ENCODE results near the gene MAOB.

The MAOB gene

DNA sequence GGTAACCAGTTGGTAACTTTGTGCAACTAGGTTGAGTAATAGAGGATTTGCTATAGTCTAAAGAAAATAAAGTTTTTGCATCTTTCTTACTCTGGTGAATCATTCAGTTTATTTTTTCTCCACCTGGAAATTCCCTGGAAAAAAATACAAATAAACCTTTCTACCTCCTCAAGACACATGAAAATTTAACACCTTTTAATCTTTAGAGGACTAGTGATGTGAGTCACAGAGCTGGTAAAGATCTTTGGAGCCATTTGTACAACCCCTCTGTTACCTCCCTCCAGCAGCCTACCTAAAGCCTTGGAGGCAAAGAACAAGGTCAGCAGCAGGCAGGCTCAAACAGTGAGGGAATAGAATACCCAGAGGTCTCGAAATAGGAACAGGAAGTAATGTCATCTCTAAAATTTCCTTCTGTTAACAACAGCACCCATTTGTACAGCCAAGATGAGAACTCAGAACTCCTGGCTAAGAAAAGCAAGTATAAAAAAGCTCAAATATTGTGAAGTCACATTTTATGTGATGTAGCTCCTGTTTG lies 10.2 kb upstream of the MAOB start:
- H3K27ac ChIP-seq = no peak overlapping the region
- no peak for TF ChIP-seq ZFX (IDR thresholded peaks at IDR 0.05; ENCODE audit: borderline replicate concordance)
- TF ChIP-seq, protein P1, sequence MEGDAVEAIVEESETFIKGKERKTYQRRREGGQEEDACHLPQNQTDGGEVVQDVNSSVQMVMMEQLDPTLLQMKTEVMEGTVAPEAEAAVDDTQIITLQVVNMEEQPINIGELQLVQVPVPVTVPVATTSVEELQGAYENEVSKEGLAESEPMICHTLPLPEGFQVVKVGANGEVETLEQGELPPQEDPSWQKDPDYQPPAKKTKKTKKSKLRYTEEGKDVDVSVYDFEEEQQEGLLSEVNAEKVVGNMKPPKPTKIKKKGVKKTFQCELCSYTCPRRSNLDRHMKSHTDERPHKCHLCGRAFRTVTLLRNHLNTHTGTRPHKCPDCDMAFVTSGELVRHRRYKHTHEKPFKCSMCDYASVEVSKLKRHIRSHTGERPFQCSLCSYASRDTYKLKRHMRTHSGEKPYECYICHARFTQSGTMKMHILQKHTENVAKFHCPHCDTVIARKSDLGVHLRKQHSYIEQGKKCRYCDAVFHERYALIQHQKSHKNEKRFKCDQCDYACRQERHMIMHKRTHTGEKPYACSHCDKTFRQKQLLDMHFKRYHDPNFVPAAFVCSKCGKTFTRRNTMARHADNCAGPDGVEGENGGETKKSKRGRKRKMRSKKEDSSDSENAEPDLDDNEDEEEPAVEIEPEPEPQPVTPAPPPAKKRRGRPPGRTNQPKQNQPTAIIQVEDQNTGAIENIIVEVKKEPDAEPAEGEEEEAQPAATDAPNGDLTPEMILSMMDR (IDR thresholded peaks at IDR 0.05) = no peak

DNA sequence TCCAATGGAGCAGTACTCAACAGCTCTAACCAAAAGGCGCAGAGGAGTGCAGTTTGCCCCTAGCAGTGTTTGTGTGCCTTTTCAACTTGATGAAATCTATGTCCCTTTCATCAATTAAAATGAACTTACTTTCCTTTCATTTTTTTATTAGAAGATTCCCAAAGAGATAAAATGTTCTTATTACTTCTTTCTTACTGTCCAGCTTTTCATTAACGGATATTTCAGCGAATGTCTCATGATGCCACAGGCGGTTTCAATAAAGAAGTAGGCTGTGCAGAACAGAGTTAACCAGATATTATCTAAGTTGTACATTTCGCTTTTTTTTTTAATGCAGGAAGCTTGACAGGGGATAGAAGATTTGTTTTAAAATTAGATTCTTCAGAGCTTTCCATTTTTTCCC lies 3.4 kb upstream of the MAOB start:
- H3K27ac ChIP-seq = no peak overlapping the region
- TF ChIP-seq, protein P1 (IDR thresholded peaks at IDR 0.05) = no peak
- no peak for TF ChIP-seq ZFX (IDR thresholded peaks at IDR 0.05; ENCODE audit: borderline replicate concordance)

DNA sequence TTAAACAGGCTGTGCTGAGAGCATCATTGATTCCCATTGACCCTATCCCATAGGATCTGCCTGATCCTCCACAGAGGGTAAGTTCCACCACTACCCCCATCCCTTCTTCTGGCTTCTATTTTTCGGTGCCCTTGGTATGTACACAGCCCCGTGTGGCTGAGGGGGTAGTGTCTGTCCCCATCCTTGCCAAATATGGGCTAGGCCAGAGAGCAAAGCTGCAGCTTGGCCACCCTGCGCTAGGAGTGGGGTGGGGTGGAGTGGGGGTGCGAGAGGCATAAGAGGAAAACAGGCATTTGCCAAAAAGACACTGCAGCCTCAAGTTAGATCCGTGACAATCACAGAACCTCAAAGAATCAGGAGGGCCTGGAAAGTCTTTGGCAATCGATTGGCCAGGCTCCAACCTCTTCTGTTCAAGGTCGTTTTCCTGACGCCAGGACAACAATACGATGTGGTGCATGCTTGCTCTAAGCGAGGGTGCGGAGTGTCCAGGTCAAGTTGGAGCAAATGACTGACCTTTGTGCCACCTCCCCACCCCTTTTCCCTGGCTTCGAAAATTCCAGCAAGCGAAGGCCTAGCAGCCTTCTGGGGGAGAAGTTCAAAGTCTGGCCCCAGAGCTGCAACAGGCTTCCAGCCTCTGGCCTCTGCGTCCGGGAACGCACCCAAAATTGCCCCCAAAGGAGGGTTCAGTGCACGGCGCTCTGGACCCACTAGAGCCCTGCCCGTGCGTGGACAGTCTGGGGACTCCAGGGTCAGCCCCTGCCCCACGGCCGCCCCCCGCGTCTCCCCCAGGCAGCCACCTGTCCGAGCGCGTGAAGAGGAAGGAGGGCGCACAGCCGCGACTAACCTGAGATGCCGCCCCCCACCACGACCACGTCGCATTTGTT lies 598 bp downstream of the MAOB start:
- H3K27ac ChIP-seq = no peak overlapping the region
- TF ChIP-seq, protein P1 (IDR thresholded peaks at IDR 0.05) = no peak

DNA sequence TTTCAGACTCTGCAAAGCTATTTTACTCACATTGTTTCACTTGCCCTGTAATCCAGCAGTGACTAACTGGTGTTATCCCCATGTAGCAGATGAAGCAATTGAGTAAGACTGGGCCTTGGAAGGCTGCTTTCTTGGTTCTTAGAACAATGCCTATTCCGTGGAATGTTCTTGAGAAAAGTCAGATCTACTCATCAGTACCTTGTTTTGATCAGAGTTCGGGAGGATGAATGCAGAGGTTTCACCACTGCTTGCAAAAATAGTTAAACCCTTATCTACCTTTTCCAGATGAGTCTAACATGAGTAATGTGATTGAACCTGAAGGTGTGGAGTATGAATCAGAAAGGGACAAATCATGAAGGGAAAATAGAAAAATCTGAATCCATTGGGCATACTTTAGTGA lies 1.8 kb downstream of the MAOB start:
- TF ChIP-seq, protein P1 (IDR thresholded peaks at IDR 0.05) = no peak
- no peak for TF ChIP-seq ZFX (IDR thresholded peaks at IDR 0.05; ENCODE audit: borderline replicate concordance)
- no peak overlapping the region for H3K27ac ChIP-seq

DNA sequence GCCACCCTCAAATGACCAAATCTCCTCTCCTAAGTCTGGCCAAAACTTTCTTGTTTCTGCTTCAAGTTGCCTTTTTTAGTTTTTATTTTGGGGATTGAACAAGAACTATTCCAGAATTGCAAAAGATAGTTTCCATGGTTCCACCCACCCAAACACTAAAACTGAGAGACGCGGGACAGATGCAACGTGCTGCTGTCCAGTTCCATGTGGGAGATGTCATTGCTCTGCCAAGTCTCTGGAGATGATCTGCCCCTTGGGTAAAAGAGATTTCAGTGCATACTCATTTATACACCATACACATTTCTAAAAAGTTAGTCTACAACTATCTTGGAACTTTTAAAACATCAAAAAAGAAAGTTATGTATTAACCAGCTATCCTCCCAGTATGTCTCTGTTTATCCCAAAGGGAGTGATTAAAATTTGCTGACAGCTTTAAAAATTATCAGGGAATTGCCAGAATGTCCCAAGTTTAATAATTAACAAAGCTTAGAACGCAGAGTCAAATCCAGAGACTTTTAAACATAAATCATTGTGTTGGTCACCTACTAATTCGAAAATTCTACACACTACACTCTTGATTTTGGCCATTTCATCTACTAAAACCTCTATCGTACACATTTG lies 3.2 kb downstream of the MAOB start:
- TF ChIP-seq, protein P1 (IDR thresholded peaks at IDR 0.05) = no peak
- TF ChIP-seq ZFX (IDR thresholded peaks at IDR 0.05; ENCODE audit: borderline replicate concordance) = no peak
- H3K27ac ChIP-seq = no peak overlapping the region

DNA sequence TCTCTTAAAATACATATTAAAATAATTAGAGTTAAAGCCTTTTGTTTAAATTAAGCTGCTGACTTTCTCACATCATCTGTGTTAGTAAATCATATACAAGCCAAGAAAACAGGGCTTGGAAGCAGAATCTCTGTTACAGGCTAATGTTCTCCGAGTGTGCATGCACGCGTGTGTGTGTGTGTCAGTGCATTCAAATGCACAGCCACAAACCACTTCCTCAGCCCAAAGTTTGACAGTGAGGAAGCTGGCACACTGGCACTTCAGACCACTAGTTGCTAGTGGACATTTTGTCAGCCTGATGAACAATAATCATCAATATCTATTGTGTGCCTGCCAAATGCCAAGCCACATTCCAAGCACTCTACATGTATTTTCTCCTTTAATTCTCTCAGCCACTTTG lies 5.6 kb downstream of the MAOB start:
- no peak overlapping the region for H3K27ac ChIP-seq
- TF ChIP-seq ZFX (IDR thresholded peaks at IDR 0.05; ENCODE audit: borderline replicate concordance) = no peak
- TF ChIP-seq, protein P1 (IDR thresholded peaks at IDR 0.05) = no peak
